NCI-H1436 treated with DMSO at 0.1 percent for 48 hours (cell line): ENCODE measurements around the gene RFC1.
"Not testable (repeated sequence)": the region's sequence is repeated elsewhere in the genome, so short reads cannot be mapped to it uniquely, and the experiment has no call there.

Source experiments
- DNase-seq: peaks from one replicate; lab custom pipeline; 2025; lab: John Stamatoyannopoulos, UW

Gene RFC1, protein sequence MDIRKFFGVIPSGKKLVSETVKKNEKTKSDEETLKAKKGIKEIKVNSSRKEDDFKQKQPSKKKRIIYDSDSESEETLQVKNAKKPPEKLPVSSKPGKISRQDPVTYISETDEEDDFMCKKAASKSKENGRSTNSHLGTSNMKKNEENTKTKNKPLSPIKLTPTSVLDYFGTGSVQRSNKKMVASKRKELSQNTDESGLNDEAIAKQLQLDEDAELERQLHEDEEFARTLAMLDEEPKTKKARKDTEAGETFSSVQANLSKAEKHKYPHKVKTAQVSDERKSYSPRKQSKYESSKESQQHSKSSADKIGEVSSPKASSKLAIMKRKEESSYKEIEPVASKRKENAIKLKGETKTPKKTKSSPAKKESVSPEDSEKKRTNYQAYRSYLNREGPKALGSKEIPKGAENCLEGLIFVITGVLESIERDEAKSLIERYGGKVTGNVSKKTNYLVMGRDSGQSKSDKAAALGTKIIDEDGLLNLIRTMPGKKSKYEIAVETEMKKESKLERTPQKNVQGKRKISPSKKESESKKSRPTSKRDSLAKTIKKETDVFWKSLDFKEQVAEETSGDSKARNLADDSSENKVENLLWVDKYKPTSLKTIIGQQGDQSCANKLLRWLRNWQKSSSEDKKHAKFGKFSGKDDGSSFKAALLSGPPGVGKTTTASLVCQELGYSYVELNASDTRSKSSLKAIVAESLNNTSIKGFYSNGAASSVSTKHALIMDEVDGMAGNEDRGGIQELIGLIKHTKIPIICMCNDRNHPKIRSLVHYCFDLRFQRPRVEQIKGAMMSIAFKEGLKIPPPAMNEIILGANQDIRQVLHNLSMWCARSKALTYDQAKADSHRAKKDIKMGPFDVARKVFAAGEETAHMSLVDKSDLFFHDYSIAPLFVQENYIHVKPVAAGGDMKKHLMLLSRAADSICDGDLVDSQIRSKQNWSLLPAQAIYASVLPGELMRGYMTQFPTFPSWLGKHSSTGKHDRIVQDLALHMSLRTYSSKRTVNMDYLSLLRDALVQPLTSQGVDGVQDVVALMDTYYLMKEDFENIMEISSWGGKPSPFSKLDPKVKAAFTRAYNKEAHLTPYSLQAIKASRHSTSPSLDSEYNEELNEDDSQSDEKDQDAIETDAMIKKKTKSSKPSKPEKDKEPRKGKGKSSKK

DNA sequence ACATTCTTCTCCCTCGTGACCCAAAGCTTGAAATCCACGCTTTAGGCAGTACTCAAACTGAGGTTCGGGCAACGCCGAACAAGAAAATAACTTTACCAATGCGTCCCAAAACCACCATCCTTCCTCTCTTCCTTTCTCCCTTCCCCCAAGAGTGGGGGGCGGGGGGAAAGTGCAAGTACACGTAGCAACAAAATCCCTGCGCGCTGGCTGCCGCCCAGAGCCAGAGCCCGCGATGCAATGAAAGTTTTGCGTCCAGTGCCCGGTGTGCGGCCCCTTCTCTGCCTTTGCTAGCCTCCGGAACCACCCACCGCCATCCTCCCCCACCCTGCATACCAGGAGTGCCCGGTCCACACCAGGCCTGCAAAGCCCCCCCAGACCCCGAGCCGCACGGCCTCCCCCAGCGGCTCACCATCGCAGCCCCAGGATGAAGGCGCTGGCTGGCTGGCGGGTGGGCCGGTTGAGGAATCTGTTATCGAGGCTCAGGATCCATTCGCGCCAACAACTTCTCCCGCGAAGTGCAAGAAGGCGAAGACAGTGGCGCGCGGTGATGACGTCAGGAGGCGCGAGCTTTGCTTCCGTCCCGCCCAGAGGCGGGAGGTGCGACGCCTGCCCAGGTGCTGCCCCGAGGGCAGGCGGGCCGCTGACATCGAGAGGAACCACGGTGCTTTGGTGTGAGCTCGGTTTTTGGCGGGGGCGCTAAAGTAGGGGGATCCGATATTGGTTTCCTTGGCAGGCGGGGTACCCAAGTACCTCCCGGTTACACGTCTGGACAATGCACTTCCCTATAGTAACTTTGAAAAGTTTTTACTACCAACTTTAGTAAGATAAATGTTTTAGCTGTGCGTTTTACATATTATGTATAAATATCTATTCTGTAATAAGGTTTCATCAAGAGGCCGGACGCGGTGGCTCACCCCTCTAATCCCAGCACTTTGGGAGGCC is at the start of gene RFC1:
RFC1 (minus strand) TSS at position 533 of the 942 bp plus-strand sequence; CDS start at position 412, 121 bp downstream.
- DNase-seq = peak; percentile 40

DNA sequence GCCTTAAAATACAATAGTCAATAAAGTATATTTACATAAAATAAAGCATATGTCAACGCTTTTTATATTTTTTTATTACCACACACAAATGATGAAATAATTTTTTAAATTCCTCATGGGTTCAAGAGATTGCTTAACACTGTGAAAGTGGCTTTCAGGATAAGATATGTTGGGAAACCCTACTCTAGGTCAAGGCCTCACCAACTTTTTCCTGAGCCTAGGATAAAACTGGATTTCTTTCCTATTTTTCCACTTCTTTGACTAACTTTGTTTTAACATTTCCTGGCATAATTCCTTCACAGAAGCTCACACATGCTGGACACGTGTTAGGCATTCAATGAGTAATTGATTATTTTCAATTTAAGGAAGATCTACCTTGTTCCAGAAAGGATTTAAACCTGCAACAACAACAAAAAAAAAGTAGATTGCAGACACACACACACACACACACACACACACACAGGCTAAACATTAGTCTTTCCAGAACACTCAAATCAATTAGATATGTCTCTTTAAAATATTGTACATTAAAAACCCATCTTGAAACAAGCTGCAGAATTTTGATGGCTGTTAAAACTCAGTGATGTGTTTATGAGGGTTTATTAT is 49.6 kb upstream of the RFC1 start:
- no peak for DNase-seq

DNA sequence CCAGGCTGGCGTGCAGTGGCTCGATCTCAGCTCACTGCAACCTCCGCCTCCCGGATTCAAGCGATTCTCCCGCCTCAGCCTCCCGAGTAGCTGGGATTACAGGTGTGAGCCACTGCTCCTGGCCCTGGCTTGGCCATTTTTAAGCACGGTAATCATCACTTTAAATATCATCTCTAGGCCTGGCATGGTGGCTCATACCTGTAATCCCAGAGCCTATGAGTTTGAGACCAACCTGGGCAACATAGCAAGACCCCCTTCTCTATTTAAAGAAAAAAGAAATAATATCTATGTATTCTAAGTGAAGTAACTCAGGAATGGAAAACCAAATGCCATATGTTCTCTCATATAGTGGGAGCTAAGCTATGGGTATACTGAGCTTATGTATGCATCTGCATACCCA is 45.4 kb upstream of the RFC1 start:
- DNase-seq = not testable (repeated sequence)

DNA sequence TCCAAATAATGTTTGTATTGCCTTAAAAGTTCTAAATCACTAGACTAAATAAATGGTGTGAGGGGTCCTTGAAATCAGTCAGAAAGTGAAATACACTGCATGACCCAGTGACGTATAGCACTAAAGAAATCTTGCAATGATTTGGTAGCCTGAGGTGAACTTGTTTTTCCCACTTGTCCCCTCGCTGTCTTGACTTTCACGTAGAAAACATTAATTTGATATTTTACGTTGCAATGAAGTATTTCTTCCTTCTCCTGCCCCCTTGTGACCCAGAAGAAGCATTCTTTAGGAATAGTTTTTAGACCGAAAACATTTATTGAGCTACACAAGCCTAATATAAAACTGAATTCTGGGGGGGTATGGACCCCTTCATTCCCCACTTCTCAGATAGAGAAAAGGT is 44.3 kb upstream of the RFC1 start:
- no peak for DNase-seq

DNA sequence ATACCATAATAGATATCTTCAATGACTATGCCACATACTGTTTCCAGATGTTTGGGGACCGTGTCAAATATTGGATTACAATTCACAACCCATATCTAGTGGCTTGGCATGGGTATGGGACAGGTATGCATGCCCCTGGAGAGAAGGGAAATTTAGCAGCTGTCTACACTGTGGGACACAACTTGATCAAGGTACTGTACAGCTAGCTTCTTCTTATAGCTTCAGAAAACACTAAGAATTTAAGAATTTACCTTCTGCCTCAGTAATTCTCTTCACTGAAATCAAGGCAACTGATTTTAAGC is 41.4 kb upstream of the RFC1 start:
- DNase-seq = no peak

DNA sequence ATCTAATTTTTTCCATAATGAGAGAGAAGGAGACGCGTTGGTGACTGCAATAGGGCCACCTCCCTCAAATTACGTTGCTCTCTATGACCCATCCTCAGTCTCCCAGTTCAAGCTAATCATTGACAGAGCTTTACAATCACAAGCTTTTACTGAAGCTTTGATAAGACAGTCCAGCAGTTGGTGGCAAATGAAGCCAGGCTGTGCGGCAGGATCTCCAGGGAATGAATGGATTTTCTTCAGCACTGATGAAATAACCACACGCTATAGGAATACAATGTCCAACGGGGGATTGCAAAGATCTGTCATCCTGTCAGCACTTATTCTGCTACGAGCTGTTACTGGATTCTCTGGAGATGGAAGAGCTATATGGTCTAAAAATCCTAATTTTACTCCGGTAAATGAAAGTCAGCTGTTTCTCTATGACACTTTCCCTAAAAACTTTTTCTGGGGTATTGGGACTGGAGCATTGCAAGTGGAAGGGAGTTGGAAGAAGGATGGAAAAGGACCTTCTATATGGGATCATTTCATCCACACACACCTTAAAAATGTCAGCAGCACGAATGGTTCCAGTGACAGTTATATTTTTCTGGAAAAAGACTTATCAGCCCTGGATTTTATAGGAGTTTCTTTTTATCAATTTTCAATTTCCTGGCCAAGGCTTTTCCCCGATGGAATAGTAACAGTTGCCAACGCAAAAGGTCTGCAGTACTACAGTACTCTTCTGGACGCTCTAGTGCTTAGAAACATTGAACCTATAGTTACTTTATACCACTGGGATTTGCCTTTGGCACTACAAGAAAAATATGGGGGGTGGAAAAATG is 40.8 kb upstream of the RFC1 start, which contains the start of gene KLB:
KLB (plus strand) TSS at position 168 of the 821 bp plus-strand sequence; CDS start at position 188, 20 bp downstream.
- no peak for DNase-seq

DNA sequence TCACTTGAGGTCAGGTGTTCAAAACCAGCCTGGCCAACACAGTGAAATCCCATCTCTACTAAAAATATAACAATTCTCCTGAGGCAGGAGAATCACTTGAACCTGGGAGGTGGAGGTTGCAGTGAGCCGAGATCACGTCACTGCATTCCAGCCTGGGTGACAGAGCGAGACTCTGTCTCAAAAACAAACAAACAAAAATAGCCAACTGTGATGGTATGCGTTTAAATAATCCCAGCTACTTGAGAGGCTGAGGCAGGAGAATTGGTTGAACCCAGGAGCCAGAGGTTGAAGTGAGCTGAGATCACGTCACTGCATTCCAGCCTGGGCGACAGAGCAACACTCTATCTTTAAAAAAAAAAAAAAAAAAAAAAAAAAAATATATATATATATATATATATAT is 35.5 kb upstream of the RFC1 start:
- not testable (repeated sequence) for DNase-seq

DNA sequence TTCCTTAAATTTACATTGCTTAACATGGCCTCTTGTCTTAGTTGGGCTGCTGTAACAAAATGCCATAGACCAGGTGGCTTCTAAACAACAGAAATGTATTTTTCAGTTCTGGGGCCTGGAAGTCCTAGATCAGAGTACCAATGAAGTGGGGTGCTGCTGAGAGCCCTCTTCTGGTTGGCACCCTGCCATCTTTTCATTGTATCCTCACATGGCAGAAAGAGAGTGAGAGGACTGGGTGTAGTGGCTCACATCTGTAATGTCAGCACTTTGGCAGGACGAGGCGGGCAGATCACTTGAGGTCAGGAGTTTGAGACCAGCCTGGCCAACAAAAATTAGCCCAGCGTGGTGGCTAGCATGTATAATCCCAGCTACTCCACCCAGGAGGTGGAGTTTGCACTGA is 28.5 kb upstream of the RFC1 start:
- no peak for DNase-seq

DNA sequence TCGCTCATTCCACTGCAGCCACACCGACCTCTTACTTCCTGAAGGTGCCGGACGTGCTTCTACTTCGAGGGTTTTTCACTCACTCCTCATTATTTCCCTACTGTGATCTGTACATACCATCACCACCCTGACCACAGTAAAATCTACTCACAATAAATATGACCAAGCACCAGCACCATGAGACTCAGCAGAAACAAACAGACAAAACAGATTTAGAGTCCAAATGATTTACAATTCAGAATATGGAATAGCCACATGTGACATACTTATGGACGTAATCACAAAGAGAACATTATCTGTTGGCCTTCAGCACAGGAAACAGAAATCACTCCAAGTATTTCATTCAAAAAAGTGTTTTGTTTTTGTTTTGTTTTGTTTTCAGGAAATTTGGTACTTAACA is 24.4 kb upstream of the RFC1 start:
- no peak for DNase-seq

DNA sequence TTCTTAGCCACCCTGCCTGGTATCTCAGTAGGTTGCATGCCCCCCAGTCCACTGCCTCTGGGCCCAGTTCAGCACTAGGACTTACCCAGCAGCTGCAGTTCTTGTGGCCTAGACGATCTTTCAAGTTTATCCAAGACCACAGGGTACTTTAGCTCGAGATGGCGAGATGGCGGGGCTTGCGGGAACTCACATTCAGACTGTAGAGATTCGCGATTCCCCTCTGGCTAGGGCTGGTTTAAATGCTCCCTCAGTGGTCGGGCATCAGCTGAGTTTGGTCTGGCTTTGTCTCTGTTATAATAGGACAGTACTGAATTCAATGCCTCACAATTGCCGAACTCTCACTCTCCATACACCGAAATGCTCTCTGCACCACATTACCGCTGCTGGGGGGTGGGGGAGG is 18.4 kb upstream of the RFC1 start:
- DNase-seq = no peak

DNA sequence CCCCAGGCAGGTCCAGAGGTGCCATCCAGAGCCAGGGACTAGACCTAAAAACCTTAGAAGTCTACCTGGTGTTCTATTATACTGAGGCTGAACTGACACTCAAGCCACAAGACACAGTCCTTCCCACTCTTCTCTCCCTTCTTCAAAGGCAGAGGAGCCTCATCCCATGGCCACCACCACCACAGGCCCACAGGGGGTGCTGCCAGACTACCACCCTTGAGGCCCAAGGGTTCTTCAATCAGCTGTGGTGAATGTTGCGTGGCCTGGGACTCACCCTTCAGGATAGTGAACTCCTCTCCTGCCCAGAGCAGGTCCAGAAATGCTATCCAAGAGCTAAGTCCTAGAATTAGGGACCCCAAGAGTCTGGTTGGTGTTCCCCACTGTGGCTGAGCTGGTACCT is 17.5 kb upstream of the RFC1 start:
- DNase-seq = no peak

DNA sequence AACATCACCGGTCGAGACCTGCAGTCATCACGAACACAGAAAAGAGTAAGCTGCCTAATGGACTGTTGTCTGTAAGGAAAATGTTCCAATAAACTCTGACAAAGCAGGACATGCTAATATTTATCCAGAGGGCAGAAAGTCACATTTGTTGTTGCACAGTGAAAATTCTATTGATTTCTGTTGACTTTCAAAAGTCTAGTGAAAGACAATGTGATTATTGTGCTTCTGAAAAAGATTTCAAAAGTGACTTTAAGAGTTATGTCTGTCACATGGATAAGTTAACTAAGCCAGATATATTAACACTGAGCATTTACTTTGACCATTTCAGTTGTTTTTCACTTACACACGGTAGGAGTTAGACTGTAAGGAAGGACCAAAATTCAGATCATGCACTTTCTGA is 9.3 kb upstream of the RFC1 start:
- DNase-seq = no peak

DNA sequence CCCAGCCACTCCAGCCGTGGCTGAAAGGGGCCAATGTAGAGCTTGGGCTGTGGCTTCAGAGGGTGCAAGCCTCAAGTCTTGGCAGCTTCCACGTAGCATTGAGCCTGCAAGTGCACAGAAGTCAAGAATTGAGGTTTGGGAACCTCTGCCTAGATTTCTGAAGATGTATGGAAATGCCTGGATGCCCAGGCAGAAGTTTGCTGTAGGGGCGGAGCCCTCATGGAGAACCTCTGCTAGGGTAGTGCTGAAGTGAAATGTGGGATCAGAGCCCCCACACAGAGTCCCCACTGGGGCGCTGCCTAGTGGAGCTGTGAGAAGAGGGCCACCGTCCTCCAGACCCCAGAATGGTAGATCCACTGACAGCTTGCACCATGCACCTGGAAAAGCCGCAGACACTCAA is 5.0 kb upstream of the RFC1 start:
- DNase-seq = not testable (repeated sequence)

DNA sequence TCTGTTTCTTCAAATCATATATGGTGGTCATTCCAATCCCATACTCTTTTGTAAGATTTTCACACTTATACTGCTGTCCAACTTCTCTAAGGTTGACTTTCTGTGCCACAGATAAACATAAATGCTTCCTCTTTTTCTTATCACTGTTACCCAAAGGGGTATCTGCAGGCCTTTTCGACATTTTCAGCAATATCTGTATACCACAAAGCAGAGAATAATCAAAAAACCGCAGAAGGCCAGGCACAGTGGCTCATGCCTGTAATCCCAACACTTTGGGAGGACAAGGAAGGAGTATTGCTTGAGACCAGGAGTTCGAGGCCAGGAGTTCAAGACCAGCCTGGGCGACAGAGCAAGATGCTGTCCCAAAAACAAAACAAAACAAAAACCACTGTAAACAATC is 3.1 kb upstream of the RFC1 start:
- DNase-seq = no peak

DNA sequence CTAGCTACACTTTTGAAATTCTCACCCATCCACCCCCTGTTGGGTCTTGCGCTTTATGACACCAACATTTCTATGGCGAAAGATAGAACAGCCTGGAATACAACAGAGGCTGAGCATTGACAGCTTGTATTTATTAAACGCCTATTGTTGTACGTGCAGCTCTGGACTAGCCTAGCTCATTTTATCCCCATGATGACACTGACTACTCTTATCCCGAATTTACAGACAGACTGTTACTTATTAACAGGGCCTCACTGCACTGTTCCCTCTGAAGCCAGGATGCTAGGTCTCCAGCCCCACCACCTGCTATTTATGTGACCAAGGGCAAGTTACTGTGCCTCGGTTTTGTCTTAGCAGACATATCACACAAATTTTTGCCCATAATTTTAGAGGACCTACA is 1.0 kb upstream of the RFC1 start:
- DNase-seq = no peak

DNA sequence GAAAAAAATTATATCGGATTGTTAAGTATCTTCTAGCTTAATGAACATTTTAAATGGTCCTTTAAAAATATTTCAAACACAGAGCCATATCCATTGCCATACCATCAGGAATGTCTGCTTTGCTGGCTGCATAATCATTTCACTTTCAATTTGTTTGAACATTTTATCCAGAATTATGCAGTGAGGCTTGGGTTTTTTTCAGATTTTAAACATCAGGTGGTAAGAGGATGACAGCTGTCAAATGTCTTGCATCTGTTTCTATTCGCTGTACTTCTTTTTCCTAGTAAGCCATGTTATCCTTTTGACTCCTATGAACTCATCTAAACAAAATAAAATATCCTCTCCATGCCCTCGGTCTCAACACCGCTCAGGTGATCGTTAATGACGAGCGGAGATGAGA is 802 bp downstream of the RFC1 start:
- no peak for DNase-seq

DNA sequence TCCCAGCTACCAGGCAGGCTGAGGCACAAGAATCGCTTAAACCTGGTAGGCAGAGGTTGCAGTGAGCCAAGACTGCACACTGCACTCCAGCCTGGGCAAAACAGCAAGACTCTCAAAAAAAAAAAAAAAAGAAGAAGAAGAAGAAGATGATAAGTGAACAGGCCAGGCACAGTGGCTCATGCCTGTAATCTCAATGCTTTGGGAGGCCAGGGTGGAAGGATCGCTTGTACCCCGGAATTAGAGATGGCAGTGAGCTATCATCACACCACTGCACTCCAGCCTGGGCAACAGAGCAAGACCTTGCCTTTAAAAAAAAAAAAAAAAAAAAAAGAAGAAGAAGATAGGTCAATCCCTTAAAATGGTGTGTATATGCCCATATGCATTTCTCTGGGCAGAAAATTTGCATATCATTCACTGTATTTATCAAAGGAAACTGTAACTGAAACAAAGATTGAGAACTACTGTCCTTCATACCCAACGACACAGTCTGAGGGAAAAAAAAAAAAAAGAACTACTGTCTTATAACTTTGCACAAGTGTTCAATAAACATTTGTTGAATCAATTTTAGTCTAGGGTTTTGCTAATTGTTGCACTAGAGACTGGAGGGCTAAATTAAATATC is 2.3 kb downstream of the RFC1 start:
- no peak for DNase-seq

DNA sequence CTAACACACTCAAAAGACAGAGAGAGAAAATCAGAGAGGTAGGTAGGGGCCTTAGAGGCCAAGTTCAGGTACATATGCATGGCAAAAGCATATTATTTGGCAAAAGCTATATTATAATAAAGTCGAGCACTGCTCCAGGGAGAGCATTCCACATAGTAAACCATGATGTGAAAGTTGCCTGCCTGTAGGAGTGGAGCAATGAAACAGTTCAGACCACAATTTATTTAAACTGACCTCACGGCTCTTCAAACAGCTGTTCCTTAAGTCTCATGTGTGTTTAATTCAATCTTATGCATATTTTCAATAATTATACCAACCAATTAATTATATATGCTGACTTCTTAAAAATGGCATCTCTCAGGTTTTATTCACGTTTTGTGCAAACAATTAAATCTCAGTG is 3.3 kb downstream of the RFC1 start:
- DNase-seq = no peak

DNA sequence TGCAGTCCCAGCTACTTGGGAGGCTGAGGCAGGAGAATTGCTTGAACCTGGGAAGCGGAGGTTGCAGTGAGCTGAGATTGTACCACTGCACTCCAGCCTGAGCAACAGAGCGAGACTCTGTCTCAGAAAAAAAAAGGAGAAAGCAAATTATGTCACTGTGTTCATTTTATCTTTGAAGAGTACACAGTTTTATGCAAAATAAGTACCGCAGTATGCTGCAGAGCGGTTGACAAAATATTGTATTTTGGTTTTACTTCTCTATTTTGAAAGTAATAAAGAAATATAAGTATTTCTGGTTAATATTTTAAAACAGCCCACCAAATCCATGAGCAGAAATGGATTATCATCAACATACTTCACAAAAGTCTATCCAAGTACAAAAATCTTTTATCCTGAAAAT is 5.6 kb downstream of the RFC1 start:
- not testable (repeated sequence) for DNase-seq

DNA sequence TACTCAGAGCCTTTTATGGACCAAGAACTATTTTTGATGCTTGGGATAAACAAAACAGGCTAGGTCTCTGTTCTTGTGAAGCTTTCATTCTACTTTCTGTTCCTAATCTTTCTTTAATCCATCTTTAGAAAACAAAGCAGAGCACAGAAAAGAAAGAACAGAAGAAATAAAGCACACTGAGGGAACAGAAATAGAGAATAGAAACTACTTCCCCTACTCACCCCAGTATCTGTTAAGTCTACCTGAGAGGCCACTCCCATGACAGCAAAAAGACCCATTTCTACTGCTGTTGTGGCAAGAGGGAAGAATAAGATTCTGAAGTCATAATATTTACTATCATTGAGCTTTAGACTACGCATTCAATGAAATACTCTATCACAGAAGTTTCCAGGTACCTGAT is 9.2 kb downstream of the RFC1 start:
- DNase-seq = no peak
